Thyroid gland (tissue), 4 donors: ENCODE results near the gene FNDC3B. TPM values are rescaled to one million over a fixed set of nuclear protein-coding genes. Genes with fewer than 3 reads are reported as not detected.
A peak's percentile ranks its signal among the peaks of the same experiment; 100 is the strongest.

Experiments
- DNase-seq, 2 donors: peaks; one replicate each; pipeline ENCODE4 v3.0.0-alpha.2; 2019
- H3K27ac ChIP-seq, 3 donors: fragments of 200-600 bp; sonication (generic); 1 replicate in 2 of 3; 2 replicates in 1 of 3; pipeline ENCODE4 v1.5.1; 2016 to 2019; ENCODE audit warnings: mild to moderate bottlenecking in 1 of 3, moderate library complexity in 1 of 3
- H3K27me3 ChIP-seq: fragments of 200-600 bp; sonication (generic); one replicate; pipeline ENCODE4 v1.5.1; 2019
- H3K36me3 ChIP-seq, 2 donors: fragments of 200-600 bp; sonication (generic); one replicate each; pipeline ENCODE4 v1.5.1; 2016 to 2019
- H3K4me1 ChIP-seq, 2 donors: fragments of 200-600 bp; sonication (generic); one replicate each; pipeline ENCODE4 v1.5.1; 2017 to 2019
- H3K4me3 ChIP-seq, 3 donors: fragments of 200-600 bp; sonication (generic); replicated peaks in 1 of 3; 1 replicate in 2 of 3; 2 replicates in 1 of 3; pipeline ENCODE4 v1.5.1; 2016; ENCODE audit warnings: mild to moderate bottlenecking in 1 of 3
- H3K9me3 ChIP-seq: fragments of 200-600 bp; sonication (generic); one replicate; pipeline ENCODE4 v1.5.1; 2017
- POLR2A ChIP-seq, 2 donors: fragments of 450-650 bp; IDR thresholded peaks; one replicate each; pipeline ENCODE4 v1.6.1; 2017; ENCODE audit warnings: antibody characterized with exemption in 2 of 2, mild to moderate bottlenecking in 2 of 2, moderate library complexity in 1 of 2
- WGBS, 2 donors: methylation state at CpG; one replicate each; pipeline ENCODE4 v1.1.5; 2017; 5-methylcytosine and 5-hydroxymethylcytosine counted together
- intact Hi-C: fragments of 100-400 bp; cut with DNase I; formaldehyde crosslinking; loops from one replicate; pipeline ENCODE4 v1.15.1; 2023
- total RNA-seq, 4 donors: library from RNA; depleted of rRNA; stranded (reverse); fragments of >200 nt; gene quantifications; one replicate each; pipeline ENCODE4 v1.2.3, GENCODE V29; 2016
- TF ChIP-seq, protein P1 (sequence below), 6 experiments: fragments of 200-600 bp in 3 of 6; fragments of 450-650 bp in 3 of 6; sonication (generic) in 3 of 6; IDR thresholded peaks; one replicate each; pipeline ENCODE4 v1.5.1; 2016 to 2019; ENCODE audit warnings: antibody characterized with exemption in 6 of 6, mild to moderate bottlenecking in 2 of 6, inconsistent platforms in 1 of 6, moderate library complexity in 1 of 6

Gene FNDC3B
- total RNA-seq, 4 donors from 2014 or later, result 118 to 172 (median 146) TPM

DNA sequence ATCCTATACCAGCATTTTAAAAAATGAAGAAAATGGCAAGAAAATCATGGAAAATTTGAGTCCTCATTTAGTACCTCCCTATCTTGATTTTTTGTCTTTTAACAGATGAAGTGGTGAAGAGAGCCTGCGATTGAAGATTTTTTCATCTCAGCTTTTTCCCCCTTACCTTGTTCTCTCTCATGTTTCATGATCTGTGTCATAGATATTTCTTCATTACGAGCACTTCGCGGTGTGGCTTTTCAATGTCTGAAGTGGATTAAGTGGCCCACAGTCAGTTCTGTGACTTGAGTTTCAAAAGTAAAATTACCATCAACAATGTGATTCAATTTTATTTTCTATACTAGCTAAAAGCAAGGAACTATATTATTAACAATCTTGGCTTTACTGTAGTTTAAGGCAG, 147.2 kb downstream of the FNDC3B start:
- no peaks in the 10 kb centered on the region for H3K36me3 ChIP-seq
- H3K27me3 ChIP-seq, result no peaks in the 10 kb centered on the region
- no peak for TF ChIP-seq POLR2A (IDR thresholded peaks at IDR 0.05)
- TF ChIP-seq, protein P1, sequence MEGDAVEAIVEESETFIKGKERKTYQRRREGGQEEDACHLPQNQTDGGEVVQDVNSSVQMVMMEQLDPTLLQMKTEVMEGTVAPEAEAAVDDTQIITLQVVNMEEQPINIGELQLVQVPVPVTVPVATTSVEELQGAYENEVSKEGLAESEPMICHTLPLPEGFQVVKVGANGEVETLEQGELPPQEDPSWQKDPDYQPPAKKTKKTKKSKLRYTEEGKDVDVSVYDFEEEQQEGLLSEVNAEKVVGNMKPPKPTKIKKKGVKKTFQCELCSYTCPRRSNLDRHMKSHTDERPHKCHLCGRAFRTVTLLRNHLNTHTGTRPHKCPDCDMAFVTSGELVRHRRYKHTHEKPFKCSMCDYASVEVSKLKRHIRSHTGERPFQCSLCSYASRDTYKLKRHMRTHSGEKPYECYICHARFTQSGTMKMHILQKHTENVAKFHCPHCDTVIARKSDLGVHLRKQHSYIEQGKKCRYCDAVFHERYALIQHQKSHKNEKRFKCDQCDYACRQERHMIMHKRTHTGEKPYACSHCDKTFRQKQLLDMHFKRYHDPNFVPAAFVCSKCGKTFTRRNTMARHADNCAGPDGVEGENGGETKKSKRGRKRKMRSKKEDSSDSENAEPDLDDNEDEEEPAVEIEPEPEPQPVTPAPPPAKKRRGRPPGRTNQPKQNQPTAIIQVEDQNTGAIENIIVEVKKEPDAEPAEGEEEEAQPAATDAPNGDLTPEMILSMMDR (IDR thresholded peaks at IDR 0.05), result no peak
- intact Hi-C loops, result no loop called here
- H3K4me1 ChIP-seq, result peaks cover 33 to 39% of the 10 kb centered on the region in 2 donors
- 58 to 61% methylated on average over 4 of the region's 4 CpGs for WGBS, 2 donors
- DNase-seq, result peak in 1 of 2 donors; percentile 20
- H3K4me3 ChIP-seq, result no peak overlapping the region
- no peaks in the 10 kb centered on the region for H3K9me3 ChIP-seq
- peak overlapping the region in 2 of 3 donors; percentile 33 to 37 for H3K27ac ChIP-seq

DNA sequence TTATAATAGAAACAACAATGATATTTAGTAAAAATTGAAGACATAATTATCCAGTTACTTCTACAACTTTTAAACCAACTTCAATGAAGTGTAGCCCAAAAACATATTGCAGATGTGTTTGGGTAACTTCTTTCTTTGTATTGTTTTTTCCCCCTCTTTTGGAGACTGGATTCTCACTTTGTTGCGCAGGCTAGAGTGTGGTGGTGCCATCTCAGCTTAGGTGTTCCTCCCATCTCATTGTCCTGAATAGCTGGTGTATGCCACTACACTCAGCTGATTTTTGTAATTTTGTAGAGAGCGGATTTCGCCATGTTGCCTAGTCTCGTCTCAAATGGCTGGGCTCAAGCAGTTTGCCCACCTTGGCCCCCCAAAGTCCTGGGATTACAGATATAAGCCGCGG, 148.1 kb downstream of the FNDC3B start:
- 92 to 98% methylated on average over 6 of the region's 6 CpGs for WGBS, 2 donors
- no peaks in the 10 kb centered on the region for H3K36me3 ChIP-seq
- intact Hi-C loops, result no loop called here
- no peak overlapping the region for H3K4me3 ChIP-seq
- DNase-seq, result no peak
- no peaks in the 10 kb centered on the region for H3K9me3 ChIP-seq
- peak overlapping the region in 1 of 3 donors; percentile 37 for H3K27ac ChIP-seq
- TF ChIP-seq POLR2A (IDR thresholded peaks at IDR 0.05), result no peak
- TF ChIP-seq, protein P1 (IDR thresholded peaks at IDR 0.05), result no peak
- peaks cover 31 to 34% of the 10 kb centered on the region in 2 donors for H3K4me1 ChIP-seq
- no peaks in the 10 kb centered on the region for H3K27me3 ChIP-seq

DNA sequence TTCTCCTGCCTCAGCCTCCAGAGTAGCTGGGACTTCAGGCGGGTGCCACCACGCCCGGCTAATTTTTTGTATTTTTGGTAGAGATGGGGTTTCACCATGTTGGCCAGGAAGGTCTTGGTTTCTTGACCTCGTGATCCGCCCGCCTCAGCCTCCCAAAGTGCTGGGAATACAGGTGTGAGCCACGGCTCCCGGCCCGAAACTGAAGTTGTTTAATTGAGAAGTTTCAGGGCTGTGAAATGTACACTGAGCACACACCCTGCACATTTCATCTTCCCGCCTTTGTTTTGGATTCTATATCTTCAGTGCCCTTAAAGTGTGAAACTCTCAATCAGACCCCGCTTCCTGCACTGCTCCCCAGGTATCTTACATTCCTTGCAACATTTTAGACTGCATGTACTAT, 149.1 kb downstream of the FNDC3B start:
- 97 to 99% methylated on average over 11 of the region's 11 CpGs for WGBS, 2 donors
- no peak overlapping the region for H3K27ac ChIP-seq
- DNase-seq, result no peak
- H3K27me3 ChIP-seq, result no peaks in the 10 kb centered on the region
- H3K4me3 ChIP-seq, result no peak overlapping the region
- intact Hi-C loops, result no loop called here
- no peaks in the 10 kb centered on the region for H3K36me3 ChIP-seq
- H3K9me3 ChIP-seq, result no peaks in the 10 kb centered on the region
- no peak for TF ChIP-seq POLR2A (IDR thresholded peaks at IDR 0.05)
- TF ChIP-seq, protein P1 (IDR thresholded peaks at IDR 0.05), result no peak
- H3K4me1 ChIP-seq, result peaks cover 24 to 28% of the 10 kb centered on the region in 2 donors

DNA sequence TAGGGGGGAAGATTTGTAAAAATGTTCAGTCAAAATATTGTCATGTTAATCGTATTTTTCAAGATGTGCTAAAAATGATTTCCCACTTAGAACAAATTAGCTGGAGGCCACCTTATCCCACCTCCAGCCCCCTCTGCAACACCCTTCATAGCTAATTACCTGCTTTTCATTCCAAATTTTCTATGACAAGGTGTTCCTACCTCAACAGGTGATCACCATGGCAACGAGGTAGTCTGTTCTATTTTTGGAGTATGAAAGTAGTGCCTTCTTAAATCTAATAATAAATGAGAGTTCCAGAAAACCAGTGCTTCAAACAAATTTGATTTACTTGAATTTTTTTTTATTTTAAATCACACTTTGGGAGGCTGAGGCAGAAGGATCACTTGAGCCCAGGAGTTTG, 149.8 kb downstream of the FNDC3B start:
- H3K4me1 ChIP-seq, result peaks cover 21 to 28% of the 10 kb centered on the region in 2 donors
- DNase-seq, result no peak
- intact Hi-C loops, result no loop called here
- no peaks in the 10 kb centered on the region for H3K9me3 ChIP-seq
- H3K27me3 ChIP-seq, result no peaks in the 10 kb centered on the region
- TF ChIP-seq, protein P1 (IDR thresholded peaks at IDR 0.05), result no peak
- TF ChIP-seq POLR2A (IDR thresholded peaks at IDR 0.05), result no peak
- no peak overlapping the region for H3K4me3 ChIP-seq
- H3K27ac ChIP-seq, result no peak overlapping the region
- no peaks in the 10 kb centered on the region for H3K36me3 ChIP-seq
- WGBS, 2 donors, result 94% methylated on average over 2 of the region's 2 CpGs

DNA sequence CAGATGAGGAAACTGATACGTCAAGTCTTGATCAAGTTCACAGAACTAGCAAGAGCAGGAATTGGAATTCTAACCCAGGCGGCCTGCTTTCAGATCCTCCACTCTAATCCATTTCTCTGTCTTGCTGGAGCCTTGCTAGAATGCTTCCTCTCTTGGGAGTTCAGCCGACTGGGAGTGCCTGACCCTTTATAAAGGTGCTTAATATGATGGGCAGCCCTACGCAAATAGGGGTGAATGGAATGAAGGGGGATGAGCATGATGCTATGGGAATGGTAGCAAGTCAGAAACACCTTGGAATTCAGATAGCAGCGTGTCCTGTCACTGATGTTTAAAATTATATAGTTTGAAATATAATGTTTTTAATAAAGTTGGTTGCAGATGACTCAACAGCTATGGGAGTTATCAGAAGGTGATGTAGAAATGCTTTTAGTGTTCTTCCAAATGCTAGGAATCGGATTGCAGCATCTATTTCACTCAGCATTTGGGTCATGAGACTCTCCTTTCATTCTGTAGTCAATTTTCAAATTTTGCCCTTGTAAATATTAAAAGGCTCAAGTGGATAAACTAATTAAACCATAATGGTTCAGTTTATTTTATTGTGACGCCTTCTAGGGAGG, 150.7 kb downstream of the FNDC3B start:
- Histone ChIP-seq H3K36me3 (no peaks in the 10 kb centered on the region), H3K27me3 (no peaks in the 10 kb centered on the region), H3K4me1 (peaks cover 18 to 26% of the 10 kb centered on the region in 2 donors), H3K9me3 (no peaks in the 10 kb centered on the region), H3K27ac (no peak overlapping the region), H3K4me3 (no peak overlapping the region)
- no peak for TF ChIP-seq POLR2A (IDR thresholded peaks at IDR 0.05)
- TF ChIP-seq, protein P1 (IDR thresholded peaks at IDR 0.05), result no peak
- WGBS, 2 donors, result 88 to 90% methylated on average over 7 of the region's 7 CpGs
- DNase-seq, result no peak
- intact Hi-C loops, result no loop called here
